Caco-2 (cell line): Measurements from ENCODE around the gene ZAP70. TPM values are rescaled to one million over a fixed set of nuclear protein-coding genes. Genes with fewer than 3 reads are reported as not detected.

Experiments used
- BruUV-seq: library from RNA; stranded (reverse); fragments of 400-500 nt; replicated peaks from 2 replicates; lab custom pipeline; 2021; lab: Mats Ljungman, UMichigan
- CTCF ChIA-PET: fragments of 300-600 bp; sonication (Branson Sonifier 250); formaldehyde crosslinking; loops from one replicate; lab custom pipeline; 2022; ENCODE audit warnings: antibody characterized with exemption; lab: Charles Lee
- POLR2A ChIA-PET: fragments of 300-600 bp; sonication (Branson Sonifier 250); formaldehyde crosslinking; loops from one replicate; lab custom pipeline; 2022; ENCODE audit warnings: antibody characterized with exemption; lab: Charles Lee
- DNase-seq, 2 experiments: peaks; one replicate each; pipeline versions ENCODE4 v3.0.0 to v3.0.0-alpha.2; 2020 to 2022
- H3K27me3 ChIP-seq: replicated peaks from 2 replicates; pipeline ENCODE4 v1.6.0; 2011; ENCODE audit warnings: low read length; ENCODE audit not compliant: control insufficient read depth, insufficient read depth
- H3K36me3 ChIP-seq: 2 replicates; pipeline ENCODE4 v1.5.1; 2011; ENCODE audit warnings: low read length; ENCODE audit not compliant: control insufficient read depth, insufficient read depth
- H3K4me1 ChIP-seq: fragments of 250-450 bp; sonication (Bioruptor Pico); 2 replicates; pipeline ENCODE4 v1.5.1; 2020; ENCODE audit warnings: mild to moderate bottlenecking
- H3K4me3 ChIP-seq: 2 replicates; pipeline ENCODE4 v1.5.1; 2011; ENCODE audit warnings: low read depth, mild to moderate bottlenecking, control low read depth, low read length
- H3K9me3 ChIP-seq: fragments of 250-450 bp; sonication (Bioruptor Pico); 2 replicates; pipeline ENCODE4 v1.5.1; 2020; ENCODE audit warnings: mild to moderate bottlenecking, moderate library complexity
- H3K27ac Mint-ChIP-seq: one replicate; pipeline ENCODE4 v1.8.0; 2022; ENCODE audit warnings: mixed read lengths; ENCODE audit not compliant: unreplicated experiment
- H3K27me3 Mint-ChIP-seq: one replicate; pipeline ENCODE4 v1.8.0; 2022; ENCODE audit warnings: mixed read lengths; ENCODE audit not compliant: insufficient read depth, unreplicated experiment
- H3K36me3 Mint-ChIP-seq: one replicate; pipeline ENCODE4 v1.8.0; 2022; ENCODE audit warnings: mild to moderate bottlenecking, mixed read lengths; ENCODE audit not compliant: insufficient read depth, unreplicated experiment
- H3K4me1 Mint-ChIP-seq: one replicate; pipeline ENCODE4 v1.8.0; 2022; ENCODE audit warnings: low read depth, mixed read lengths; ENCODE audit not compliant: unreplicated experiment
- H3K4me3 Mint-ChIP-seq: one replicate; pipeline ENCODE4 v1.8.0; 2022; ENCODE audit warnings: mild to moderate bottlenecking, moderate library complexity, mixed read lengths; ENCODE audit not compliant: unreplicated experiment
- H3K9me3 Mint-ChIP-seq: one replicate; pipeline ENCODE4 v1.8.0; 2022; ENCODE audit warnings: mixed read lengths; ENCODE audit not compliant: unreplicated experiment
- CTCF ChIP-seq, 2 experiments: fragments of 200-600 bp in 1 of 2; IDR thresholded peaks; 1 replicate in 1 of 2; 2 replicates in 1 of 2; pipeline versions ENCODE4 v1.5.1 to v1.8.0; 2011 to 2022; ENCODE audit warnings: antibody characterized with exemption in 1 of 2, control low read depth in 1 of 2, inconsistent platforms in 1 of 2, low read depth in 1 of 2, low read length in 1 of 2, mild to moderate bottlenecking in 1 of 2, moderate library complexity in 1 of 2; ENCODE audit not compliant: insufficient read depth in 1 of 2, severe bottlenecking in 1 of 2, unreplicated experiment in 1 of 2
- intact Hi-C: fragments of 100-400 bp; cut with micrococcal nuclease; formaldehyde crosslinking; loops from one replicate; pipeline ENCODE4 v1.10.0; 2022; ENCODE audit not compliant: unreplicated experiment
- total RNA-seq: library from RNA; stranded (reverse); gene quantifications from 2 replicates; pipeline ENCODE4 v1.2.3, GENCODE V29; 2022

The ZAP70 gene
- total RNA-seq, 1 experiment from 2014 or later: 0.82 TPM

DNA sequence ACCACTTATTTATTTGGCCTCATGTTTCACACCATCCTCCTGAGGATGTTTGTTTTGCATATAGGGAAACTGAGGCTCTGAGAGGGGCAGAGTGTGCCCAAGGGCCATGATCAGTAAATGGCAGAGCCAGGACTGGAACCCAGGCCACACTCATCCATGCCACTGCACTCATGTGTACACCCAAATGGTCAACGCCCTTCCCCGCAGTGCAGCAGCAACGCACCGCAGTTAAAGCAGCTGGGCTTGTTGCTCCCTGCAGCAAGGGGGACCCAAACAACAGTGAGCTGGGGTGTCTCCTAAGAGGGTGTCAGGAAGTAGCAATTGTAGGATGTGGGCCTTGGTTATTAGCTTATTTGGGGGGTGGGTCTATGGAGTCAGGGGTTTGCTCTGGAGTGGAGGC lies 36.6 kb downstream of the ZAP70 start:
- intact Hi-C loops: no loop called here
- H3K4me1 ChIP-seq: no peaks in the 10 kb centered on the region
- peaks cover 6% of the 10 kb centered on the region for H3K4me1 Mint-ChIP-seq
- H3K36me3 ChIP-seq: no peaks in the 10 kb centered on the region
- TF ChIP-seq CTCF (IDR thresholded peaks at IDR 0.05; ENCODE audit: insufficient read depth in 1 of 2, low read depth in 1 of 2, low read length in 1 of 2, severe bottlenecking in 1 of 2, unreplicated experiment in 1 of 2): no peak
- H3K27me3 ChIP-seq: no peaks in the 10 kb centered on the region
- POLR2A ChIA-PET: no interaction called here
- no peaks in the 10 kb centered on the region for H3K9me3 Mint-ChIP-seq
- no peak overlapping the region for H3K4me3 Mint-ChIP-seq
- no peak overlapping the region for H3K4me3 ChIP-seq
- CTCF ChIA-PET: no interaction called here
- no peak overlapping the region for H3K27ac Mint-ChIP-seq
- no peaks in the 10 kb centered on the region for H3K9me3 ChIP-seq
- no peaks in the 10 kb centered on the region for H3K27me3 Mint-ChIP-seq
- peaks cover 8% of the 10 kb centered on the region for H3K36me3 Mint-ChIP-seq
- DNase-seq: no peak
- no TSS peak for BruUV-seq

DNA sequence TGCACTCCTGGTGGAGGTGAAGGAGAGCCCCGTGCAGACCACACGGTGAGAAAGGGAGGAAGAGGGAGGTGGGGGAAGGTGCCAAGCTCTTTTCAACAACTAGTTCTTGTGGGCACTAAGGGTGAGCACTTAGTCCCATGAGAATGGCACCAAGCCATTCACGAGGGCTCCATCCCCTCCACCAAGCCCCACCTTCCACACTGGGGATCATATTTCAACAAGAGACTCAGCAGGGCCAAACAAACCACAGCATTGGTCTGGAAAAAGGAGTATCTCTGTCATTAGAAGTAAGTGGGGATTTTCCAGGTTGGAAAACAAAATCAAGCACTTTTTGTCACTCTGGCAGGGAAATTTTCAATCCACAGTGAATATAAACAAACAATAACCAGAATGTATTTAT lies 38.4 kb downstream of the ZAP70 start:
- ChIA-PET CTCF (no interaction called here), POLR2A (no interaction called here)
- peak overlapping the region; percentile 24 for H3K27ac Mint-ChIP-seq
- Histone ChIP-seq H3K36me3 (no peaks in the 10 kb centered on the region), H3K27me3 (no peaks in the 10 kb centered on the region), H3K4me3 (no peak overlapping the region), H3K4me1 (no peaks in the 10 kb centered on the region), H3K9me3 (no peaks in the 10 kb centered on the region)
- intact Hi-C loops: no loop called here
- no peak for DNase-seq
- TF ChIP-seq CTCF (IDR thresholded peaks at IDR 0.05; ENCODE audit: insufficient read depth in 1 of 2, low read depth in 1 of 2, low read length in 1 of 2, severe bottlenecking in 1 of 2, unreplicated experiment in 1 of 2): no peak
- no peaks in the 10 kb centered on the region for H3K27me3 Mint-ChIP-seq
- peaks cover 9% of the 10 kb centered on the region for H3K36me3 Mint-ChIP-seq
- no peak overlapping the region for H3K4me3 Mint-ChIP-seq
- H3K9me3 Mint-ChIP-seq: no peaks in the 10 kb centered on the region
- H3K4me1 Mint-ChIP-seq: peaks cover 6% of the 10 kb centered on the region
- no TSS peak for BruUV-seq

DNA sequence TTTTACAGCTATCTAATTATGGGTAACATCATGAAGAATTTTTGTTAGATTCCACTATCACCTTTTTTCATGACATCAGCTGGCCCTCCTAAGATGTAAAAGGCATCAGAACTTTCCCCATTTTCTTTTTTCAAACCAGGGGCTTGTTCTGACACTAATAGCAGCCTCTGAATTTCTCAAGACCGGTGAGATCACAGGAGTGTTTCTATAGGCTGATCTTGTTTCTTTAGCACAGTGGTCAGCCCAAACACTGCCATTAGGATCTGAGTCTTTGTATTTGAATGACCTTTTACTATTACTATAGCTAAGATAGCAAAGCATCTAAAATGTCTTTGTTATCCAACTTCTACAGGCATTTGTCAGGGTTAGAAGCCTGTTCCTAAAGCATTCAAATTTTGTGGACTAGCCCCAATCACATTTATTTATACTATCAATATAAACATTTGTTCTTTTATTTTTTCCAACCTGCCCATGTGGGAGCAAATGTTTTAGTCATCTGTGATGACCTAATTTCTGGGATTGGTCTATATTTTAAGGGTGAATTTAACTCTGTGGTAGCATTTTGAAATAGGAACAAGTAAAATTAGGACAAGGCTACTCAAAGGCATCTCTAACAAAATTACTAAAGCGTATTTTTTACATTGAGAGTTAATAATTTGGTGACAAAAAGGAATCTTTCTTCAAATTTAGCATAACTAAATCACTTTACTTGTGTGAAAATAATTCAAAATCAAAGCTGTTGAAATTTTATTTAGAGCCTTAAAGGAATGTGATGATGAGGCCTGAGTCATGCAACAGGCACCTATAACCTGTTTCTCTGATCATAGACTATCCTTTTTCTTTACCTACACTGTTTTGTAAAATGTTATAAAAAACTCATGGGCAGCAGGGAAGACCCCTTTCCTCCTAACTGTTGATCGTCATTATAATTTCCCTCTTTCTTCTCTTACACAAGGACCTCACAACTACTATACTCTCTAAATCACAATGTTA lies 39.3 kb downstream of the ZAP70 start:
- H3K4me3 ChIP-seq: no peak overlapping the region
- ChIA-PET CTCF (no interaction called here), POLR2A (no interaction called here)
- no peaks in the 10 kb centered on the region for H3K9me3 Mint-ChIP-seq
- DNase-seq: no peak
- peaks cover 13% of the 10 kb centered on the region for H3K36me3 Mint-ChIP-seq
- no peak for TF ChIP-seq CTCF (IDR thresholded peaks at IDR 0.05; ENCODE audit: insufficient read depth in 1 of 2, low read depth in 1 of 2, low read length in 1 of 2, severe bottlenecking in 1 of 2, unreplicated experiment in 1 of 2)
- intact Hi-C loops: no loop called here
- no peaks in the 10 kb centered on the region for H3K9me3 ChIP-seq
- no peaks in the 10 kb centered on the region for H3K27me3 ChIP-seq
- no peaks in the 10 kb centered on the region for H3K27me3 Mint-ChIP-seq
- no peaks in the 10 kb centered on the region for H3K4me1 ChIP-seq
- no peak overlapping the region for H3K4me3 Mint-ChIP-seq
- BruUV-seq: no TSS peak
- H3K4me1 Mint-ChIP-seq: peaks cover 6% of the 10 kb centered on the region
- no peak overlapping the region for H3K27ac Mint-ChIP-seq
- H3K36me3 ChIP-seq: peaks cover 4% of the 10 kb centered on the region; the same call in 1 of the 2 replicates
